Mucosa of stomach (tissue), 1 donor: ENCODE measurements around the gene NCBP3.
A peak's percentile ranks its signal among the peaks of the same experiment; 100 is the strongest.

Experiments
- H3K27me3 ChIP-seq: one replicate; pipeline ENCODE4 v1.7.0; 2013; ENCODE audit warnings: mild to moderate bottlenecking, low read length; ENCODE audit not compliant: control insufficient read depth, insufficient read depth
- H3K36me3 ChIP-seq: one replicate; pipeline ENCODE4 v1.7.0; 2013; ENCODE audit warnings: low read length; ENCODE audit not compliant: control insufficient read depth, insufficient read depth
- H3K4me1 ChIP-seq: one replicate; pipeline ENCODE4 v1.7.0; 2013; ENCODE audit warnings: mild to moderate bottlenecking, low read length; ENCODE audit not compliant: control insufficient read depth, insufficient read depth
- H3K4me3 ChIP-seq: one replicate; pipeline ENCODE4 v1.7.0; 2013; ENCODE audit warnings: low read length
- H3K9ac ChIP-seq: one replicate; pipeline ENCODE4 v1.7.0; 2013; ENCODE audit warnings: mild to moderate bottlenecking, low read length, moderate library complexity
- H3K9me3 ChIP-seq: one replicate; pipeline ENCODE4 v1.7.0; 2013; ENCODE audit warnings: mild to moderate bottlenecking, low read length, moderate library complexity; ENCODE audit not compliant: control insufficient read depth
- donor health status: Pancreatic carcinoma.

NCBP3 gene

DNA sequence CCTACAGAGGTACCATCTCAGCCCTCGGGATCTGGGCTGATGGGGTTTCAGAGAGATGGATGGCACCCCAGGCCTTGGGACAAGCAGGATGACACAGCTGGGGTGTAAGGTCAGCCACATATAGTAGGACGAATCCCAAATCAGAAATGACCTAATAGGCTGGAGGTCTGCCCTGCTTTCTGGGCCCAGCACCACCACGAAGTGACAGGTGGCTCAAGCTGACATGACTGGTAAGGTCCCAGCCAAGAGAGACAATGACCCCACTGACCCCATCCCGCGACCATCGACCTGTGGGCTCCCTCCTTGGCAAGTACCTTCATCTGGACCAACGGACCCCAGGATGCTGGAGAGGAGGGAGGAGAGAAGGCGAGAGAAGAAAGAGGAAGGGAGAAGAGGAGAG is 31.2 kb upstream of the NCBP3 start:
- no peaks in the 10 kb centered on the region for H3K27me3 ChIP-seq
- no peaks in the 10 kb centered on the region for H3K4me1 ChIP-seq
- H3K36me3 ChIP-seq, result no peaks in the 10 kb centered on the region
- no peak overlapping the region for H3K9ac ChIP-seq
- no peaks in the 10 kb centered on the region for H3K9me3 ChIP-seq
- H3K4me3 ChIP-seq, result no peak overlapping the region

DNA sequence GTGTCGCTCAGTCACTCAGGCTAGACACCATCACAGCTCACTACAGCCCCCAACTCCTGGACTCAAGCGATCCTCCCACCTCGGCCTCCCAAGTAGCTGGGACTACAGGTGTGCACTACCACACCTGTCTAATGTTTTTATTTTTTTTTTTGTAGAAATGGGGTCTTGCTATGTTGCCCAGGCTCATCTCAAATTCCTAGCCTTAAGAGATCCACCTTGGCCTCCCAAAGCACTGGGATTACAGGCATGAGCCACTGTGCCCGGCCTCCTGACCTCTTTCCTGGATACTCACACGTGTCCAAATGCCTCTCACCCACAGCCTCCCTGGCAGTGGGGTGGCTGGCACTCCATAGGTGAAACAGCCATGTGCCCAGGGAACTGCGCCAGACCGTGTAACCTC is 29.3 kb upstream of the NCBP3 start:
- H3K9ac ChIP-seq, result no peak overlapping the region
- H3K9me3 ChIP-seq, result no peaks in the 10 kb centered on the region
- H3K4me3 ChIP-seq, result no peak overlapping the region
- peaks cover 6% of the 10 kb centered on the region for H3K4me1 ChIP-seq
- no peaks in the 10 kb centered on the region for H3K36me3 ChIP-seq
- H3K27me3 ChIP-seq, result no peaks in the 10 kb centered on the region

DNA sequence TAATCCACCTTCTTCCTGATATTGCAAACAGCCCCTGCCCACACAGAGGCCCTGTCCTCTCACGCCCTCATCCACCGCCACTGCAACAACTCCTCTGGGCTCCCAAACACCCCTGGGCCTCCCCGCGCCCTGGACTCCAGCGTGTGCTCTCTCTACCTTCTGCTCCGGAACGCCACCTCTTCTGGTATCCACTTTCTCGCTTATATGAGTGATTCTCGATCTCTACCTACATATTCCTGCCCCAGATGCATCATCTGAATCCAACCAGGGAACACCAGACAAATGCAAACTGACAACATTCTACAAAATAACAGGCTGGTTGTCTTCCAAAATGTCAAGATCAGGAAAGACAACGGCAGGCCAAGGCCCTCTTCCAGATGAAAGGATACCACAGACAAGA is 27.8 kb upstream of the NCBP3 start:
- H3K4me3 ChIP-seq, result no peak overlapping the region
- peaks cover 6% of the 10 kb centered on the region for H3K4me1 ChIP-seq
- H3K27me3 ChIP-seq, result no peaks in the 10 kb centered on the region
- no peak overlapping the region for H3K9ac ChIP-seq
- no peaks in the 10 kb centered on the region for H3K9me3 ChIP-seq
- H3K36me3 ChIP-seq, result no peaks in the 10 kb centered on the region

DNA sequence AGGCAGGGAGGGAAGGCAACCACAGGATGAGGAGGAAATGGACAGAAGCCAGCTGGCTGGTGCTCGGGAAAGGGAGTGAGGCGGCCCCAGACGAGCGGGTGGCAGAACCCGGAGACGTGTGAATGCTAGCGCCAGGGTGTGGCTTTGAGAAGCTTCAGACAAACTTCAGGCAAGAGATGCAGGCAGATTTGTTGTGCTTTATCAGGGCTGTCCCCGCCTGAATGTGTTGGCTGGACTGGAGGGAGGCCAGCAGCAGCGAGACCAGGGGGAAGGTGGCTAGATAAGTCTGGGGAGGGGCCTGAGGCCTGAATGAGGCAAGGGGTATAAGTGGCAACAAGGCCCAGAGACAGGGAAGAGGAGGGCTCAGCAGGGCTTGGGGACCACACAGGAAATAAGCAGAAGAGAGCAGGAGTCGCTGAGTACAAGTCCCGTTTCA is 24.8 kb upstream of the NCBP3 start:
- no peaks in the 10 kb centered on the region for H3K36me3 ChIP-seq

DNA sequence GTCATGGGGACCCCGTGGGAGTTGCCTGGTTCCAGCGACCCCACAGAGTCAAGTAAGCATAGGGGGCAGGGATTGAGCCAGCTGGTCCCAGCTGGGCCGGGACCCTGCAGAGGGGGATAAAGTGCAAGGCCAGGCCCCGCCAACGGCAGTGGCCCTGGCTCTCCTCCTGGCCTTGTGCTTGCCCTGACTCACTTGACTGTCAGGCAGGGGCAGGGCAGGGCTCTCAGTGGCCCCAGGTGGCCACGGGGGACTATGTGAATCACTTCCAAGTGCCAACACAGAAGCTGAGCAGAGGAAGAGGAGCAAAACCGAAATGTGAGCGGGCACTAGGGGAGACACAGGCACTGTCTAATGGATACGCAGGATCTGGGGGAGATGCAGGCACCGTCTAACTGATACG is 21.6 kb upstream of the NCBP3 start:
- no peak overlapping the region for H3K4me3 ChIP-seq
- no peaks in the 10 kb centered on the region for H3K27me3 ChIP-seq
- peaks cover 6% of the 10 kb centered on the region for H3K4me1 ChIP-seq
- no peak overlapping the region for H3K9ac ChIP-seq
- no peaks in the 10 kb centered on the region for H3K9me3 ChIP-seq
- no peaks in the 10 kb centered on the region for H3K36me3 ChIP-seq

More for the DNA sequence above, 24.8 kb upstream of the NCBP3 start:
- Histone ChIP-seq H3K4me1 (peaks cover 6% of the 10 kb centered on the region), H3K9ac (peak overlapping the region; percentile 8), H3K27me3 (no peaks in the 10 kb centered on the region), H3K4me3 (no peak overlapping the region), H3K9me3 (no peaks in the 10 kb centered on the region)

DNA sequence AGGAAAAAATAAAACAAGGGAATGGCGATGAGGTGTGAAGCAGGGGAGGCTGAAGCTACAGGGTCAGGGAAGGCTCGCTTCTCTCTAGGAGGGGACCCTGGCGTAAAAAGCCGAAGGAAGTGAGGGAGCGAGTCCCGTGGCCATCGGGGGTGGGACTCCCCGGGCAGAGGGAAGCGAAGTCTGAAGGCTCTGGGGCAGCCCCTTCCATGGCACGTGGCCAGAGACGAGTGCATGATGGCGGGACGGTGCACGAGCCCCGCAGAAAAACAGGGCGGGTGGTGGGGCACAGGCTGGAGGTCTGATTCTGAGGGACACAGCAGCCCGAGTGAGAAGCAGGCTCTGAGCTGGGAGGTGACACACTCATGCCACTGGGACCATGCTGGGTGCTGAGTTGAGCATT is 21.1 kb upstream of the NCBP3 start:
- H3K36me3 ChIP-seq, result no peaks in the 10 kb centered on the region
- no peaks in the 10 kb centered on the region for H3K9me3 ChIP-seq
- H3K4me3 ChIP-seq, result no peak overlapping the region
- H3K4me1 ChIP-seq, result peaks cover 6% of the 10 kb centered on the region
- H3K27me3 ChIP-seq, result no peaks in the 10 kb centered on the region
- H3K9ac ChIP-seq, result no peak overlapping the region

DNA sequence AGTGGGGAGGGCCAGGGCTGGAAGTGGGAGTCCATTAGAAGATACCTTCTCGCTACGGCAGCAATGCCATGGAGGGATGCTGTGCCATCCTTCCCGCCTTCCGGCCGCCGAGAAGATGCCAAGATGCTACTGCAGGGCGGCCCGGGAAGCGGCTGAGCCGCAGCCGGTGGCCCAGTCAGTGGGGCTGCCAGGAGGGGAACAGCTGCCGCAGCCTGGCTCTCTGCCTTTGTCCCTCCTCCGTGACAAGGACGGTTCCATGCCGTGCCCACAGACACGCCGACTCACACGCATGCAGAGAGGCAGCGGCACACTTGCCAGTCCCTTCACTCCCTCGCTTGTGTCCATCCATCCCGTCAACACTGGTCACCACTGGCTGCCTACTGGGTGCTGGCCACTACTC is 20.2 kb upstream of the NCBP3 start:
- no peak overlapping the region for H3K9ac ChIP-seq

DNA sequence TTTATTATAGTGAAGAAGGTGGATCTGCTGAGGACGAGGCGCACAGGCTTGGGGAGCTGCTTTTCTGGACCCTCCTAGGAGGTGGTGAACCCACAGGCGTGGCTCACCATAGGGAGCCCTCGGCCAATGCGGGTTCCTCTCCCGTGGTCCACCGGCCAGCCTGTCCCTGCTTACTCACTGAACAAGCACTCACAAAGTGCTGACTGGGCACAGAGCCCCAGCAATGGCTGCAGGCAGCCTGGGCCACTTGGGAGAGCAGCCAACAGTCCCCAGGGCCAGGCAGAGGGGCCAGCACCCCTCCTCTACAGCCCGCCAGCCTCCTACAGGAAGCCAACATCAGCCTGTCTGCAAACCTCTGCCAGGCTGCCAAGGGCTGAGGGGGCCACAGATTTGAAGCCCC is 19.1 kb upstream of the NCBP3 start:
- no peaks in the 10 kb centered on the region for H3K36me3 ChIP-seq
- H3K9me3 ChIP-seq, result no peaks in the 10 kb centered on the region
- no peaks in the 10 kb centered on the region for H3K4me1 ChIP-seq
- no peak overlapping the region for H3K9ac ChIP-seq
- no peak overlapping the region for H3K4me3 ChIP-seq
- no peaks in the 10 kb centered on the region for H3K27me3 ChIP-seq

More for the DNA sequence above, 20.2 kb upstream of the NCBP3 start:
- Histone ChIP-seq H3K4me3 (no peak overlapping the region), H3K4me1 (peaks cover 6% of the 10 kb centered on the region), H3K27me3 (no peaks in the 10 kb centered on the region), H3K36me3 (no peaks in the 10 kb centered on the region), H3K9me3 (no peaks in the 10 kb centered on the region)

DNA sequence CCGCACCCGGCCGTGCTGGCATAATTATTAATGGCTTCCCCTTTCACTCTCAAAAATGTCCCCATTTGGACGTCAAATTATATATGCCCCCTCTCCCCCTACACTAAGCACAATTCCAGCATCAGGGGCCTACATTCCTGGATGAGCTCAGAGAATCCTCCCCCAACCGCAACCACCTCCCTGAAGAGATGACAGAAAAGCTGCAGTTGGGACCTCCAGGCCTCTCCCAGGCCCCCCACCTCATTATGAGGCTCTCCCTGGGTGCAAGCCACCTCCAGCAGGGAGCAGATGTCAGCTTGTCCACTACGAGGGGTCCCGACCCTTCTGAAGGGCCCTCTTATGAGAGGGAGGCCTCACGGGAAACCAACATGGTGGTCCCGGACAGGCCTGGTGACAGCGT is 18.5 kb upstream of the NCBP3 start:
- H3K27me3 ChIP-seq, result no peaks in the 10 kb centered on the region

DNA sequence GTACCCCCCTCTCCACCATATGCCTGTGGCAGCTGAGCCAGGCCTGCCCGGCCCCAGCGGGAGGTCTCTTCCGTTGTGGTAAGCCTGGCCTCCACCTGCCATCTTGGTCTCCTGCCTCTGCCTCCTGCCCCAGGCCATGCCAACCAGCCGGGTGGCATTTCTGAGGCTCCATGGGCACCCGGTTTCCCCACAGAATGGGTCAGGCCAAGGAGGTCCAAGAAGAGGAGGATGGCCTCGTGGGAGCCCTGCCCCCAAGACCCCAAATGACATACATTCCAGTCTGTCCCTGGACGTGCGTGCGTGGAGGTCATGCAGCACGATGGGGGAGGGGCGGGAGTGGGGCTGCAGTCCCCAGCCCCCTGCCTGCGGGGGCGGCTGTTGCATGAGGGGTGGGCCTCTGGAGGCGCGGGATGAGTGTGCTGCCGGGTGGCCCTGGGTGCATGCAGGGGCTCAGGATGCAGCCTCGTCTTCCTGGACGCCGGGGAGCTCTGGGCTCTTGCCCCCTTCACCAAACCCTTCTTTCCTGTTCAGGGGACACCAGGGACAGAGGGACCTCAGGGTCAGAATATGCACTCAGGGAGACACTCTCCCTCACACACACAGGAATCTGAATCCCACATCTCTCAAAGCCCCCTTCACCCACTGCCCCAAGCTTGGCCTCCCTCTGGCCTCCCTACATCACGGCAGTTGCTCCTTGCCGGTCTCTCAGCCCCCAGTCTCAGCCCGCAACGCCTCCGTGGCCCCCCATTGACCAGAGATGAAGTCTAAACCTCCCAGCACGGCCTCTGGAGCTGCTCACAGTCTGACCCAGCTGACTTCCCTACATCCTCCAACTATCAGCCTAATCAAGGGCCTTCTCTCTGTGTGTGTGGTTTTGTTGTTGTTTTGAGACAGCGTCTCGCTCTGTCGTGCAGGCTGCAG is 16.0 kb upstream of the NCBP3 start:
- Histone ChIP-seq H3K27me3 (no peaks in the 10 kb centered on the region), H3K36me3 (no peaks in the 10 kb centered on the region), H3K9me3 (no peaks in the 10 kb centered on the region), H3K4me3 (no peak overlapping the region), H3K9ac (no peak overlapping the region), H3K4me1 (no peaks in the 10 kb centered on the region)

More for the DNA sequence above, 18.5 kb upstream of the NCBP3 start:
- H3K4me3 ChIP-seq, result no peak overlapping the region
- H3K4me1 ChIP-seq, result no peaks in the 10 kb centered on the region
- no peaks in the 10 kb centered on the region for H3K36me3 ChIP-seq
- H3K9me3 ChIP-seq, result no peaks in the 10 kb centered on the region
- no peak overlapping the region for H3K9ac ChIP-seq

DNA sequence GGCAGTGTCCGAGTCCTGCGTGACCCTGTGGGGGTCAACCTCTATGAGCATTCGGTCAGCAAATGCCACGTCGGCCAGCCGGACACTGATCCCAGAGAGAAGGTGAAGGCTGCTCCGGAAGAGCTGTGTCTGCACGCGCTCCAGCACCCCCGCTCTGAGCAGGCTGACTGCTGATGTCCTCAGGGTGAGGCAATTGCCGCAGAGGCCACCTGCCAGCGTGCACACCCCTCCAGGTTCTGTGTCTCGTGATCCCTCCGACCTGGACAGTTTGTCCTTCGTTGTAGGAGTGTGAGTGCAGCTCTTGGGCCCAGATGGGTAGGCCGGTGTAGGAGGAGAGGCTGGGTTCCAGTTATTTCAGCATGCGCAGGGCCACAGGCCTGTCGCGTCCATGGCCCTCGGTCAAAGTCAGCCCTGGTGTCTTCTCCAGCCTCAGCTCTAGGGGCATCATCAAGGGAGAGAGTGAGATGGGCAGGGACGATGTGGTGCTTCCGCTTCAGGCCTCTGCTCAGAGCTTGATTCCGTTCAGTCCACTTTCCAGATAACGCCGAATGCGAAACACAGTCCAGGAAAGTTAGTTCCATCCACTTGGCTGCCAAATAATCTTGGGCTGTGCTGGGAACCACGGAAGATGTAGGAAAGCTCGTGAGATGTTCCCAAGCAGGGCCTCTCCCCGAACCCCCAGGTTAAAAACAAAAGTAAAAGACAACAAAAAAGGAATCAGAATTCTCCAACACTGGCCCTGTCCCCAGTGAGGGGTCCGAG is 15.1 kb upstream of the NCBP3 start:
- Histone ChIP-seq H3K9ac (no peak overlapping the region), H3K27me3 (no peaks in the 10 kb centered on the region), H3K36me3 (no peaks in the 10 kb centered on the region), H3K4me3 (no peak overlapping the region), H3K4me1 (no peaks in the 10 kb centered on the region), H3K9me3 (no peaks in the 10 kb centered on the region)

DNA sequence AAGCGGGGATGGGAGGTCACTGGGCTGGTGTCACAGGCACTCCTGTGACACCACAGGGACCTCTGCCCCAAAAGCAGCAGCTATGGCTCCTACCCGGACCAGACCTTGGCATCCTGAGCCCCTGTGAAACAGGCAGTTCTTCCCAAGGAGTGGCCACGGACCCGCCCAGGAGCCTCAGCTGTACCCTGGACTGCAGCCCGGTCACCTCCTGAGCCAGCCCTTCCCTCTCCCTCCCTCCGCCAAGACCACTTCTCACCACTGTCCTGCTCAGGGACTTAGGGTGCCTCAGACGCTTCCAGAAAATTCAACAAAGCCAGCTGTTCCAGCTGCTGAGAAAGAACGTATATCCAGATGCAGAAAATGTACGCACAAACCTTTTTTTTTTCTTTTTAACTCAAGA is 13.9 kb upstream of the NCBP3 start:
- Histone ChIP-seq H3K4me1 (no peaks in the 10 kb centered on the region), H3K27me3 (no peaks in the 10 kb centered on the region), H3K36me3 (no peaks in the 10 kb centered on the region), H3K4me3 (no peak overlapping the region), H3K9me3 (no peaks in the 10 kb centered on the region), H3K9ac (no peak overlapping the region)
